ENCODE measurements around the gene HOPX.
"Not testable (repeated sequence)": the region's sequence is repeated elsewhere in the genome, so short reads cannot be mapped to it uniquely, and the experiment has no call there.

HOPX gene

DNA sequence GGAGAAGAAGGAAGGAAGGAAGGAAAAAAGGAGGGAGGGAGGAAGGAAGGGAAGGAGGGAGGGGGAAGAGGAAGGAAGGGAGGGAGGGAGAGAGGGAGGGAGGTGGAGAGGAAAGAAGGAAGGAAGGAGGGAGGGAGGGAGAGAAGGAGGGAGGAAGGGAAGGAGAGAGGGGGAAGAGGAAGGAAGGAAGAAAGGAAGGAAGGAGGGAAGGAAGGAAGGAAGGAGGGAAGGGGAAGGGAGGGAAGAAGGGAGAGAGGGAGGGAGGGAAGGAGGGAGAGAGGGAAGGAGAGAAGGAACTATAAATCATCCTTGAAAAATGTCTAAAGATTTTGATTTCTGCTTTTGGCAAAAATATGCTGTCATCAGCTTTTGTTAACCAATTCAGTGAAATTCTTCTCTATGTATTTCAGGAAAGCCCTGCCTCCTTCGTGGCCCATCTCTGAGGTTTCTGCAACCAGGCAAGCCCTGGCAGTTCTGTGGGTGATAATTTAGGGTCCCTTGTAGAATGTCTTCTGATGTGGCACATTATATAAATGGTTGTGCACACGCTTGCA, 7.1 kb upstream of the HOPX start:
- DNase-seq (ENCODE audit: low read depth in 3 of 3): no peak

DNA sequence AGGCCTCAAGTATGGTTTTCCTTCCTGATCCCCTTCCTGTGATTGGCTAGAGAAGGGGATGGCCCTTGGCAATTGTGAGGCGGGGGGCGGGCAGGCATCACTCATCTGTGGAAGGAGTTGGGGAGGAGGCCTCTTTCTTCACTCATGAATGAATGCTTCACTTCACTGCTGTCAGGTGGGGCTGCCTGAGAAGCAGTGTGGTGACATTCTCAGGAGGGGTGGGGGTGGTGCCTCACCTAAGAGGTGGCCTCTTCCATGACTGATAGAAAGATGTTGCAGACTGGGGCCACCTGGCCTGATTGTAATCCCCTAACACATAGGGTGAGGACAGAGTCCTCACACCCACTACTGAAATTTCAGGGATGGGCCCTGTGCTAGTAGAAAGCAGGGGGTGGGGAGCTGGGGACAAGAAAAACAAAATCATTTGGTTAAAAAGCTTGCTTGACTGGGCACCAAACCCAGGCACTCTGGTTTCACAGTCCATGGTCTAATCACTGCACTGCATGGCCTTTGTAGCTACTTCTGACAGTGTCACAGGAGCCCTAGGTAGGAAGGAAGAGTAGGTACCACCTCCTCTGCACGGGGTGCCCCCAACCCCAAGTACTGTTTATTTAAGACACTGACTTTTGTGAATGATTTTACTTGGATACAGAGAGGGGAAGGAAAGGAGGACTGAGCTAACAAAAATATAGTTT, 5.6 kb upstream of the HOPX start:
- DNase-seq (ENCODE audit: low read depth in 3 of 3): no peak

DNA sequence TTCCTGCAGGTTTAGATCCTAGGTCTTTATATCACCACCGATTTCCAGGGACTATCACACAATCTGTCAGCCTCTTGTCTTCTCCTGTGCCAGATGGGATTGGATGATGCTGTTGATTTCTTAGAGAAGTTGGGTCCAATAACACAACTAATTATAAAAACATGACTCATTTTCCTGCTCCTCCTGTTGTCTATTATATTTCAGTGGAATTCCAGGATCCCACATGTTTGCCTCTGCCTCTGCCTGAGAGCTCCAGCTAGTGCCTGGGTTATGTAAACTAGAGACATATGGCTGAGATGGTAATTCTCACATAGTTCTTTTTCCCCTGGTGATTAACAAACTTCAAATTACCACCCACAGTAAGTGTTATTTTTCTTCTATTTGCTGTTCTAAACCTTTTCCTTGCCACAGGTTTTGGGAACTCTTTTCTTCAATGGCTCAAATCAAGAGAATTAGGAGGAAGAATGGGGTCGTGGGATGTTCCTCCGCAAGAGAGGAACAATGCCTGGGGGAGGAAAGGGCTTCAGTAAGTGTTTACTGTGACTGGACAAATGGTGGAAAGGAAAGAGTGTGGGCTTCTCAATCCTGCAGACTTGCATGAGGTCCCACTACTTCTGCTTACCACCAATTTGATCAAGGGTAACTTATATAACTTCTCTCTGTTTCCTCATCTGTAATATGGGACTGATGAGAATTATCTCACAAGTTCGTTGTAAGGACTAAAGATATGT, 3.4 kb upstream of the HOPX start:
- no peak for DNase-seq (ENCODE audit: low read depth in 3 of 3)

DNA sequence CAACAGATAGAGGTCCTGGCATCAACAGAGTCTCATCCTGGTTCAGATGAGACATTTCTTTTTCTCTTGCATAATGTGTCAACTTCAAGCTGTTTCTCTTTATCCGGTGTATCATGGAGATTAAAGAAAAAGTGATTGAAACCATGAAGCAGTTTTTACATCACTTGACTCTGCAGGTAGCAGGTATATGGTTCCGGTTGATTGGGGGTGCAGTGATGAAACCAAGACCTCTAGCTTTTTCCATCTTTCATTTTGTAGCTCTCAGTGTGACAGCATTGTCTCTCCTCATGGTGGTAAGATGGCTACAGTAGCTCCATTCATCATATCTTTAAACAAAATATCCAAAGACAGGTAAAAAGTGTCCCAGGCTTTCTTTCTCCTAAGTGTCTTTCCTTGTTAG, 2.4 kb upstream of the HOPX start:
- no peak for DNase-seq (ENCODE audit: low read depth in 3 of 3)

DNA sequence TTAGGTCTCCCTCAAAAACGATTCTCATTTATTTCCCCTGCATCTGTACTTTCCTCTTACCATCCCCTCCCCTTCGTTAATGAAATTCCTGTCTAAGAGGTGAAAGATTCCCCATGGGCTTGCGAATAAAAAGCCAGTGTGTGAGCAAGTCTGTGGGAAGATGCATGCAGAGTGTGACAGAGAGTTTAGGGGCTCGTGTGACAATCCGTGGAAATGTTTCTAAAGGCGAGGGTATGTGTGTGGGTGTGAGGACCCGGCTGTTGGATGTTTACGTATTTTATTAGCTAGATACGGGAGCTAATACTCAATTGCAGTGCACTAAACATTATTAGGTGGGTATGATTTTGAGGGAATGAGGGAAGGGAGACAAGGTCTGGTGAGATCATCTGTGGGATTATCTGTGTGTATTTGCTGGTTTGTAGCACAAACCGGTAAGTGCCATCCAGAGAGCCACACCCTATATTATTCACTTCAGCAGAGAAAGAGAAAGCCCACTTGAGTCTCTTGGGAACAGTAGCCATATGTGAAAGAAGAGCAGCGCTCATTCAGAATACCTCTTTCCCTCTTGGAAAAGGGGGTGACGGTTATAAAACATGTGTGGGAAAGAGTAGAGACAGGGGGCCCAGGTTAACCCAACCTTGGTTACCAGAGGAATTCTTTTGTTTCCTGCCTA, 893 bp upstream of the HOPX start:
- no peak for DNase-seq (ENCODE audit: low read depth in 3 of 3)

DNA sequence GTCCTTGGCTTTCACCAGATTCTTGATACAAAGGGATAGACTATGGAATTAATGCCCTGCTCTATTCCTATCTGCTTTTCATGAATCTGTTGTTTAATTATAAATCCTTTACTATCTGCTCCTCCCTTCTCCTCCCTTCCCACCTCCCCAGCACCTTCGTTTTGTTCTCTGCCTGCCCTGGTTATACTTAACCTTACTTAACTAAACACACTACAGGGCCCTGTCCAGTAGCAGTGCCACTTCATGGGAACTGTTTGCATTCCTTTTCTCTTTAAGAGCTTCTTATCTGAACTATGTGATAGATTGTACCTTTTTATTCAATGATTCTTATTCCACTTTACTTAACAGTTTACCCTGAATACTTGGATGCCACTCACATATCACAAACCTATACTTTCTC, 830 bp downstream of the HOPX start:
- DNase-seq (ENCODE audit: low read depth in 3 of 3): no peak

DNA sequence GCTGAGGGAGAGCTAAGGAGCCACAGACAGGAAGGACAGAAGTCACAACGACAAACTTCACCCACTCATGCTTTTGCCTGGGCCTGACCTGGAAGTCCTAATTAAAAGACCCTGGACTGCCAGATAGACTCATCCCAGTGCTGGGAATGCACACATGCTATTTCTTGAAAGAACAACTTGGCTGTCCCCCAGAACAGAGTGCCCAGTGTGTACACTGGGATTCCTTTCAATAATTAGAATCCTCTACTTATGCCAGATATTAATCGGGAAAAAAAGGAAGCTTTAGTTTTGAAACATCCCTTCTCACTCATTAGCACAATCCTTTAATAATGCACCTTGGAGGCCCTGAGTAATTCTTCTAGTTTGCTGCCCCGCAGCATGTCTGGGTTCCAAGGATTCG, 3.4 kb downstream of the HOPX start:
- no peak for DNase-seq (ENCODE audit: low read depth in 3 of 3)

DNA sequence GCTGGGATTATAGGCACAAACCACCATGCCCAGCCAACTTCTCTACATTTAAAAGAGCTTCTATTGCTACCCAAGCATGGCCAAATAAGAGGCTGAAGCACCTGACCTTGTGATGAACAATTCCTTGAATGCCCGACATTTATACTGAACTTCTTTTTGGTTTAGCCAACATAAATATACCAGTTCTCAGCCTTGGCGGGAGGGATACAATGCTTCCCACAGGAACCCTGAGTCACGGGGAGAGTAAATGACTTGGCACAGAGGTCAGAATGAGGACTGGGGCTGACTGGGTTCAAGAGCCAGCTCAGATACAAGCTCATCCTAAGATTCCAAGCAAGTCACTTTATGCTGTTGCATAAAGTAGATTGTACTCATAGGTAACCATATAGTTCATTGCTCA, 6.1 kb downstream of the HOPX start:
- no peak for DNase-seq (ENCODE audit: low read depth in 3 of 3)

DNA sequence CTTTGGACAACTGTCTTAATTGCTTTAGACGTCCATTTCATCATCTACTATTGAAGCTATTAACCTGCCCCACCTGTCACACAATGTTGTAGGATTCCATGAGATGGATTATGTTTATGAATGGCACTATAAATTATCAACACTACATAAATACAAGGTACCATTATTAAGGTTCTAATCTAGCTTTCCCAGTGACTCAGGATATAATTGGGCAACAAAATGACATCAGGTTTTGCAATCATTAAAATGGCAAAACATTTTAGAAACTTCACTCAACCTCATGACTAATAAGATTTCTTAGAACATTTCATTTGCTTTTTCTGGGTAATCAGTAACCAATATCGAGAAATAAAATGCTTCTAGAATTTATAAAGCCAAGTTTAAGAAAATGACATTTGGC, 9.2 kb downstream of the HOPX start:
- no peak for DNase-seq (ENCODE audit: low read depth in 3 of 3)

DNA sequence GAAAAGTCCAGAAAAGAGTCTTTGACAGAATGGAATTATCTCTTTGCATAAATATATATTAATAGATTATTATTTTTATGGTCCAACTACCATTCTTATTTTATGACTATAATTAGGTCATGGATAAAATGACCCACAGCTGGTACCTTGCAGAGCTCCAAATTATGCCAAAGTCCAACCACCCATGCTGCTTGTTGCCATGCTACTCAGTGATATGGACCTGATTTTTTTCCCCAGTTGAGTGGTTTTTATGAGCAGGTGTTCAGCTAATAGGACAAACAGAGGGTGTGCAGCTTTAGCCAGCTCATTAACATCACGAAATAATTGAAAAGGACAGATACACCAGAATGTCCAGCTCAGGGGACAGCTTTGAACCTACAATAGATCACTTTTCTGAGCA, 9.7 kb downstream of the HOPX start:
- no peak for DNase-seq (ENCODE audit: low read depth in 3 of 3)

DNA sequence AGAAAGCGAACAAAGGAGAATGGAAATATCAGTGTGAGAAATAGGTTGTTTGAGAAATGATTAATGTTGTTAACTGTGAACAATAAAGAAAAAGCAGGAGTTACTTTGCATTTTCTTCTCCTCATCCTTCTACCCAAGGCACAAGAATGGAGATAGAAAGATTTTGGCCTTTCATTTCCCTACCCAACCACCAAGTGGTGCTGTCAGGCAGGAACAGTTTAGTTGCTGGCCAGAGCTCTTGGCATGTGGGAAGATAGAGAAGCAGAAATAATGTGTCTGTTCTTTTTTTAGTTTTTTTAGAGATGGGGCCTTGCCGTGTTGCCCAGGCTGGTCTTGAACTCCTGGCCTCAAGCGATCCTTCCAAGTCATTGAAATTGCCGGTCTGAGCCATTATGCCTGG, 12.8 kb downstream of the HOPX start:
- no peak for DNase-seq (ENCODE audit: low read depth in 3 of 3)

DNA sequence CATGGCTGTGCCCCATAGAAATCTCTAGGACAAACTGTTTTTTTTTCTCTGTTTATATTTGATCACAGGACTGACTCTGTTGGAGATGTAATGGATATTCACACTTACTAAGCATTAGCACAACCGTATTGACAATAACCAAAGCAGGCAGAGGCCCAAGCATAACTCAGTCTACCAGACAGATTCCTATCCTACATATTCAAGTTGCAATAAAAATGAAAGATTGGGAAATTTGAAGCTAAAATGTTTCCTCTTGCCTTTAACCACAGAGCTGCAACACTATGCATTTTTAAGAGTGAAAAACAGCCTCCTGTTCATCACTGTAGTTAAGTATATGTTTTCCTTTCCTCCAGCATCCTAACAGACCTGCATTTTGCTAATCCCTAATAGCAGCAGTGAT, 13.7 kb downstream of the HOPX start:
- DNase-seq (ENCODE audit: low read depth in 3 of 3): not testable (repeated sequence)

DNA sequence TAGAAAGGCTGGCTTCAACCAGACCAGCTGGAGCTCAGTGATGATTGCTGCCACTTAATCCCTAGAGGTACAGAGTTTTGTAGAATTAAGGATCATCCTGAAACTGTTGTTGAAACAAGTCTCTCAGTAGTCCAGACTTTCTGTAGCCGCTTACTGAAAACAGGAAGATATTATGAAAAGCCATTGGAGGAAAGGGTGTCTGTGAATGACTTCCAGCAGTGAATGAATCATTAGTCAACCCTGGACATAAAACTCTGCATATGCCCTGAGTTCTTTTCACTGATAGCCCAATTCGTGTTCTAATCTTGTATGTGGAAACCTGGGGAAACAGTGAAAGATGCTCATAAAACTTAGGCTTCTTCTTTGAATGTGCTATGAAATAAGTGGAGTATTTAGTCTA, 14.8 kb downstream of the HOPX start:
- DNase-seq (ENCODE audit: low read depth in 3 of 3): no peak

DNA sequence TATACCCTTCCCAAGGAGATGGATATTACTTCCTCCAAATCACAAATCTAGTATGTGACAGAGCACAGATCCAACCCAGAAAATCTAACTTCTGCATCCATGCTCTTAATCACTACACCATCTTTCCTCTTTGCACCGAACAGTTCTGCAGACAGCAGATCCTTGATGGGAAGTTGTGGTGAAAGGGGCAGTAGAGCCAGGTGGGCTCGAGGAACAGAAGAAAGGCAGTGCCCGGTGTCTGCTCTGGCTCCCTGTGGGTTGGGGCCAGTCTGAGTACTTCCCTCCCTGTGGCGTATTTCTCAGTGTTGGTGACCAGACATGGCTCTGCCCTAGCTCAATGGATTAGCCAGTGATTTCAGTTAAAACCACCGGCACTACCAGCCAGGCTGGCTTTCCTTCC, 15.3 kb downstream of the HOPX start:
- no peak for DNase-seq (ENCODE audit: low read depth in 3 of 3)

DNA sequence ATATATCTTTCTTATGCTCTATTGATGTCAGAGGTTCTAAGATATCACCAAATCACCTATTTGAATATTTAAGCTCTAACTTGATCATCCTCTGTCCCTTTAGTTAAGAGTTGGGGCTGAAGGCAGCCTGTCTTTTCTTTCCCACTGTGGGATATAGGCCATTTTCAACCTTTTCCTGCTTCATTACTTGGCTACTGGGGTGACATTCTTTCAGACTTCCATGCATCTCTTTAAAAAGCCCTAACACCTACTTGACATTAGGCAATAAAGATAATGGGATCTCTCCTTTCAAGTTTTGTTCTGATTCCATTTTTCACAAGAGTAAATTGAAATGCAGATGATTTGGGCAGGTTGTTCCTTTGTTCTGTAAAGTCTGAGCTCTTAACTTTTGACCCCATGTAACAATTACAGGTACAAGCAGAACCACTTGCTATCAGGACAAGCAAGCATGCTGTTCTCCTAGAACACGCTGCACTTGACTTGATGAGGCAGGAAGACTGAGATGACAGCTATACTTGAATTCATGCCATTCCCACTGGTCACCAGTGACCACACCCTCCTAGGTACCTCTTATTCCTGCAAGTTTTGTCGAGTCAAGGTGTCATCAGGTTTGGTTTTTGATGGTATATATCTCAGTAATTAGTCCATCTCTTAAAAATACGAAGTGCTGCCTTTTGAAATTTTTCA, 18.2 kb downstream of the HOPX start:
- DNase-seq (ENCODE audit: low read depth in 3 of 3): no peak

DNA sequence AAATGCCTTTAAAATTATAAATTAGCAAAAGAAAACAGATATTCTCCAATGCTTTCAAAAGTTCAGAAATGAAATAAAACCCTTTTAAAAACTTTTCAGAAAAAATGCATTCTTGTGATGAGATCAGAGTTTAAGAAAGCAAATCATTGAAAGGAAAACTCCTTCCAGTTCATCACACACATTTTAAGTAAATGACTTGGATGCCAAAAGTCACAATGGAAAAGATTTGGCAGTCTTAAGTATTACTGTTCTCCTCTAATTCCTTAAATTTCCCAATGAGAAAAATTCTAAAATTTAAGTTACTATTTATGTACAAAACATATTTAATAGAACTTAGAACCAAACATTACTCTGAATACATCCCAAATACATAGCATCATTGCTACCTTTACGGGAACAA, 21.1 kb downstream of the HOPX start:
- DNase-seq (ENCODE audit: low read depth in 3 of 3): no peak

DNA sequence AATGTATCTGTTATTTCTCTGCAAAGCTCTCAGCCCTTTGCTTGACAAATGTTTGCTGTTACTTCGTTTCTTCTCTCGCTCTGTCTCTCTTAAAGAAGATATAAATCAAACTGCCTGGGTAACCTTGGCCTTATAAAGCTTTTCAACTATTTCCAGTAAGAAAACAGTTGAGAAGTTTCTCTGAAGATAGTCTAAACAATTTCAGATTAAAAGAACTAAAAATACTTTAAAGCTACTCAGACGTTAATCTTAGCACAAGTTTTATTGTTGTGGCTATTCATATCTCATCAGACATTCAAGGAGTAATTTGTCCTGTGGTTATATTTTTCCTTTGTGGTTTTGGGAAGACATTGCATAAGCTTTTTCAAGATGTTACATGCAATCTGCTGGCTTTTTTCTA, 22.6 kb downstream of the HOPX start:
- DNase-seq (ENCODE audit: low read depth in 3 of 3): no peak

DNA sequence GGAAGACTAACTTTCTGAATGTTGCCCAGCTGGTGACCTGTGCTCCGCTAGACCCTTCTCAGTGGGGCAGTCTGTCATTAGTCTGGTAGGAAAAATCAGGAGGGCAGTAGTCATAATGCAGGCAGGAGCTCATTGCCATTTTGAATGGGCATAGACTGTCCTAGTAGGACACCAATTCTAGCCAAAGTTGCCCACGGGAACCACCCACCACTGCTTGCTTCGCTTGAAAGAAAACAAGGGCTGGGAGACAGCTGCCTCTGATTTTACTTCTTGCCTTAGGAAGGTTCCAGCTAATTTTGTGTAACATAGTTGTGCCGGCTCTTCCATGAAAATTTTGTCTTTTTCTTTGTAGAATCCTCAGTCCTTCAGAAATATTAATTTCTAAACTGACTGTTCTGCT, 23.3 kb downstream of the HOPX start:
- no peak for DNase-seq (ENCODE audit: low read depth in 3 of 3)

DNA sequence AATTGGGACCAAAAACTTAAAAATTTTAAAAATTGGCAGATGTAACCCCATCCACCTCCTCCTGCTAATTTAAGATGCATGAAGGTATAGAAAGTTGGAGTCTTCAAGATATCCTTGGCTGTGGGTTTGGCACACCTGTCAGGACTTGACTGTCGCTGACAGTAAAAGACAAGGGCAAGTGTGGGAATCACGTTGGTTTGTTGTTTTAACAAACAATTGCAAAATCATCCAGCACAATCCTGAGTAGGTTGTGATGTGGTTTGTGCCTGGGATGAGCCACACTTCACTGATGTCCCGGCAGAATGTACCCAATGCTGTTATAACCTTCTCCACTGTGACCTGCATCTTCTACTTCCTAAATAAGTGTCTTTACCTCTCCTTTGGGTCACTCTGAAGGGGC, 24.0 kb downstream of the HOPX start:
- no peak for DNase-seq (ENCODE audit: low read depth in 3 of 3)

DNA sequence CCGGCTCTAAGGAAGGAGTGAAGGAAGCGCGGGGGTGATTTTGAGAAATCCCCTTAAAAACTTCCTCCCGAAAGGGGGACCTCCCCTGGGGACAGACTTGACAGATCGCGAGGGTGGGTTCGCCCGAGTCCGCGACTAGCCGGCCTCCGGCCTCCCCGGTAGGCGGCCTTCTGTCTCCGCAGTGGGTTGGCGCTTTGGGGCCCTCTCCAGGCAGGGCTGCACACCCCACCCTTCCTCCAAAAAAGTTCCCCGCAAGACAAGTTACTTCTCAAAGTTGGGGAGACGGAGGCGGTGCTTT, 24.8 kb downstream of the HOPX start:
- no peak for DNase-seq (ENCODE audit: low read depth in 3 of 3)

DNA sequence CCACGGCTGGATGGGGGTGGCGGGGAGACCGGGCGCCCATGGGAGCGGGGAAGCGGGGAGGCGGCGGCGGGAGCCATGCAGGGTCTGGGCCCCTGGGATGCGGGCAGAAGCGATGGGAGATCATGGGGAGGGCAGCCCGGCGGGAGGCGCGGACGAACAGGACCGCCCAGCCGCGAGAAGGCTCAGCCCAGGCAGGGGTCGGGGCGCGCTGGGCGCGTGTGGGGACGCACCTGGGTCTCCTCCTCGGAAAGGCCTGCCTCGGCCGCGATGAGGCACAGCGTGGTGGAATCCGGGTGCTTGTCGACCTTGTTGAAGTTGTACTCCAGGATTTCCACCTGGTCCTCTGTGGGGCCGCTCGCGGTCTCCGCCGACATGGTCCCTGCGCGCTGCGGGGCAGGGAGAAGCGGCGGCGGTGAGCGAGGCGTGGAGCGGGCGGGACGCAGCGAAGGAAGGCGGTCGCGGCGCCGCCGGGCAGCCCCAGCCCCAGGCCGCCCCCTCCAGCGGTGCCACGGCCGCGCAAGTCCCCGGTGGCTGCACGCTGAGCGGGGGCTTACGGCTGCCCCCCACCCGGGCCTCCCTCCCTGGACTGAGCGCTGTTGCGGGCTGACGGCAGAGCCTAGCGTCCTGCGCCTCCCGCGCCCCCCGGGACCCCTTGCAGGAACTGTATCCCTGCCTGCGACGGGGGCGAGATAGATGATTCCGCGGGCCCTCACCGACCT, 25.3 kb downstream of the HOPX start:
- peak in 1 of 3 experiments; percentile 15 for DNase-seq (ENCODE audit: low read depth in 3 of 3)

DNA sequence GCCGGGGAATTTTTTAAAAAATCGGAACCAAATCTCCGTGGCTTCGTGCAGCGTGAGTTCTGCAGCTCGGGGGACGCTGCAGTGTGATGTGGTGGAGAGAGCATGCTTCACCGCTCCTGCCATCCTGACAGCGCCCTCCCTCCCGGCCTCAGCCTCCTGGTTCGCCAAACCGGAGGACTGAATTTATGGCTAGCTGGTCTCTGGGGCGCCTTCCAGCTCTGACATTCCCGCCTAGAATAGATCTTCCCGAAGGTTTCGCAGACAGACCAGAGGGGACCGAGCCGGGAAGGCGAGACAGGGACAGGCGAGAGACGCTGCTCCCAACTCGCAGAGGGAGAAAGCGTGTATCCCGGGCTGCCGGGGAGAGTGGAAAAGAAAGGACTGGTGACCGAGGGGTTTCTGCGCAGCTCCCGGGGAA, 25.9 kb downstream of the HOPX start:
- no peak for DNase-seq (ENCODE audit: low read depth in 3 of 3)

Measured in stimulated activated CD4-positive, alpha-beta T cell treated with anti-CD3 and anti-CD28 coated beads, TNF-alpha, amount 100 ng/mL, for 4 hours (primary cell).